Sigmoid colon (tissue), 4 donors: ENCODE measurements around the gene SVOPL.

ENCODE experiments used
- CTCF ChIP-seq, 4 experiments: fragments of 450-650 bp in 3 of 4; fragments of 200-600 bp in 1 of 4; IDR thresholded peaks; one replicate each; pipeline ENCODE4 v1.5.1; 2016 to 2019; ENCODE audit warnings: antibody characterized with exemption in 4 of 4, mild to moderate bottlenecking in 3 of 4, moderate library complexity in 2 of 4
- EP300 ChIP-seq, 4 donors: sonication (generic); formaldehyde crosslinking; IDR thresholded peaks; one replicate each; pipeline ENCODE4 v1.6.1; 2017; ENCODE audit warnings: antibody characterized with exemption in 4 of 4
- POLR2A ChIP-seq, 2 donors: fragments of 450-650 bp; IDR thresholded peaks; one replicate each; pipeline ENCODE4 v1.6.1; 2016; ENCODE audit warnings: antibody characterized with exemption in 2 of 2, mild to moderate bottlenecking in 2 of 2, moderate library complexity in 2 of 2
- POLR2AphosphoS5 ChIP-seq, 4 donors: sonication (generic); formaldehyde crosslinking; IDR thresholded peaks; one replicate each; pipeline ENCODE4 v1.6.1; 2017; ENCODE audit warnings: antibody characterized with exemption in 4 of 4

- TF ChIP-seq CTCF (IDR thresholded peaks at IDR 0.05) (no peak), POLR2A (IDR thresholded peaks at IDR 0.05) (no peak), EP300 (IDR thresholded peaks at IDR 0.05) (no peak), POLR2AphosphoS5 (IDR thresholded peaks at IDR 0.05) (no peak)
These were observed 112.2 kb downstream of the SVOPL start for GRCh38 chr7:138588986-138589385.
